HG03045 (cell line): ENCODE data around the gene ZNF805.
A peak's percentile ranks its signal among the peaks of the same experiment; 100 is the strongest.
"Not testable (repeated sequence)": the region's sequence is repeated elsewhere in the genome, so short reads cannot be mapped to it uniquely, and the experiment has no call there.

ENCODE experiments used
- ATAC-seq: cut with Tn5 transposase; IDR thresholded peaks from one replicate; pipeline ENCODE4 v1.9.1; 2021; ENCODE audit warnings: mild to moderate bottlenecking, moderate library complexity; ENCODE audit not compliant: unreplicated experiment

The ZNF805 gene

GRCh38 chr19:57240311-57241090 lies at the start of gene ZNF805:
Gene ZNF805, plus strand, starts transcription at chr19:57240632. Its CDS starts 260 bp downstream, at chr19:57240892.
- ATAC-seq, result peak; percentile 92

- ATAC-seq, result peak; percentile 91
Observed at GRCh38 chr19:57191141-57192076, 49.0 kb upstream of the ZNF805 start, which contains the start of gene ZNF264. Gene ZNF264, plus strand, starts transcription at chr19:57191500. Its CDS starts 414 bp downstream, at chr19:57191914.

GRCh38 chr19:57192077-57192420 lies 48.4 kb upstream of the ZNF805 start:
- ATAC-seq, result no peak

GRCh38 chr19:57192993-57193392 lies 47.4 kb upstream of the ZNF805 start:
- no peak for ATAC-seq

- ATAC-seq, result not testable (repeated sequence)
Observed at GRCh38 chr19:57197874-57198273, 42.6 kb upstream of the ZNF805 start.

- ATAC-seq, result no peak
Observed at GRCh38 chr19:57202160-57202559, 38.3 kb upstream of the ZNF805 start.

- no peak for ATAC-seq
Observed at GRCh38 chr19:57210381-57210780, 30.1 kb upstream of the ZNF805 start.

GRCh38 chr19:57212109-57212508 lies 28.3 kb upstream of the ZNF805 start:
- no peak for ATAC-seq

GRCh38 chr19:57227502-57227901 lies 12.9 kb upstream of the ZNF805 start:
- ATAC-seq, result no peak

GRCh38 chr19:57231686-57232085 lies 8.7 kb upstream of the ZNF805 start:
- no peak for ATAC-seq

GRCh38 chr19:57233207-57233606 lies 7.2 kb upstream of the ZNF805 start:
- ATAC-seq, result no peak

GRCh38 chr19:57239982-57240310 lies 486 bp upstream of the ZNF805 start:
- ATAC-seq, result peak; percentile 3

- ATAC-seq, result no peak
Observed at GRCh38 chr19:57241176-57241575, 744 bp downstream of the ZNF805 start.

- no peak for ATAC-seq
Observed at GRCh38 chr19:57242821-57243220, 2.4 kb downstream of the ZNF805 start.

GRCh38 chr19:57244513-57244912 lies 4.1 kb downstream of the ZNF805 start:
- no peak for ATAC-seq

- no peak for ATAC-seq
Observed at GRCh38 chr19:57245066-57245465, 4.6 kb downstream of the ZNF805 start.

- no peak for ATAC-seq
Observed at GRCh38 chr19:57245959-57246358, 5.5 kb downstream of the ZNF805 start.

- no peak for ATAC-seq
Observed at GRCh38 chr19:57248646-57249045, 8.2 kb downstream of the ZNF805 start.

GRCh38 chr19:57249329-57249728 lies 8.9 kb downstream of the ZNF805 start:
- ATAC-seq, result no peak

GRCh38 chr19:57253767-57254166 lies 13.3 kb downstream of the ZNF805 start:
- ATAC-seq, result not testable (repeated sequence)

- ATAC-seq, result no peak
Observed at GRCh38 chr19:57262044-57262443, 21.6 kb downstream of the ZNF805 start.

- no peak for ATAC-seq
Observed at GRCh38 chr19:57263244-57263741, 22.9 kb downstream of the ZNF805 start.
